Measurements from ENCODE around the gene SLC35B2. TPM values are rescaled to one million over a fixed set of nuclear protein-coding genes. Genes with fewer than 3 reads are reported as not detected.

Gene SLC35B2
- total and polyA plus RNA-seq, 10 of the 15 experiments (the other 5 are each of a cell fraction or from before 2014, with no cell fraction given) = 11.3 to 45.4 (median 33.8) TPM

DNA sequence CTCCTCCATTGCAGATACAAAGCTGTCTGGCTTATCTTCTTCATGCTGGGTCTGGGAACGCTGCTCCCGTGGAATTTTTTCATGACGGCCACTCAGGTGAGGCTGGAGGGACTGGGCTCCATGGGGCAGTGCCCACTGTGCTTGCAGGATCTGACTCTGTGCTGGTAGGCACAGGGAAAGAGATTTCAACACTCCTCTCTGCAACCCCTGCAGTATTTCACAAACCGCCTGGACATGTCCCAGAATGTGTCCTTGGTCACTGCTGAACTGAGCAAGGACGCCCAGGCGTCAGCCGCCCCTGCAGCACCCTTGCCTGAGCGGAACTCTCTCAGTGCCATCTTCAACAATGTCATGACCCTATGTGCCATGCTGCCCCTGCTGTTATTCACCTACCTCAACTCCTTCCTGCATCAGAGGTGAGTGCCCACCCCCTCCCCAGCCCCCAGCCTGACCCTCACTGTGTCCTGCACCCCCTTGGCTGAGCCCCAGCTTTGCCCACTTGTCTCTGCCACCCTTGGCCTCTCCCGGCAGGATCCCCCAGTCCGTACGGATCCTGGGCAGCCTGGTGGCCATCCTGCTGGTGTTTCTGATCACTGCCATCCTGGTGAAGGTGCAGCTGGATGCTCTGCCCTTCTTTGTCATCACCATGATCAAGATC lies 27.8 kb downstream of the SLC35B2 start (continued):
- TF ChIP-seq, protein P1, sequence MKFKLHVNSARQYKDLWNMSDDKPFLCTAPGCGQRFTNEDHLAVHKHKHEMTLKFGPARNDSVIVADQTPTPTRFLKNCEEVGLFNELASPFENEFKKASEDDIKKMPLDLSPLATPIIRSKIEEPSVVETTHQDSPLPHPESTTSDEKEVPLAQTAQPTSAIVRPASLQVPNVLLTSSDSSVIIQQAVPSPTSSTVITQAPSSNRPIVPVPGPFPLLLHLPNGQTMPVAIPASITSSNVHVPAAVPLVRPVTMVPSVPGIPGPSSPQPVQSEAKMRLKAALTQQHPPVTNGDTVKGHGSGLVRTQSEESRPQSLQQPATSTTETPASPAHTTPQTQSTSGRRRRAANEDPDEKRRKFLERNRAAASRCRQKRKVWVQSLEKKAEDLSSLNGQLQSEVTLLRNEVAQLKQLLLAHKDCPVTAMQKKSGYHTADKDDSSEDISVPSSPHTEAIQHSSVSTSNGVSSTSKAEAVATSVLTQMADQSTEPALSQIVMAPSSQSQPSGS (IDR thresholded peaks at IDR 0.05; ENCODE audit: low read length) = no peak
- no peak for TF ChIP-seq GATAD2B (conservative IDR thresholded peaks at IDR 0.05; ENCODE audit: low read depth)
- TF ChIP-seq, protein P2, sequence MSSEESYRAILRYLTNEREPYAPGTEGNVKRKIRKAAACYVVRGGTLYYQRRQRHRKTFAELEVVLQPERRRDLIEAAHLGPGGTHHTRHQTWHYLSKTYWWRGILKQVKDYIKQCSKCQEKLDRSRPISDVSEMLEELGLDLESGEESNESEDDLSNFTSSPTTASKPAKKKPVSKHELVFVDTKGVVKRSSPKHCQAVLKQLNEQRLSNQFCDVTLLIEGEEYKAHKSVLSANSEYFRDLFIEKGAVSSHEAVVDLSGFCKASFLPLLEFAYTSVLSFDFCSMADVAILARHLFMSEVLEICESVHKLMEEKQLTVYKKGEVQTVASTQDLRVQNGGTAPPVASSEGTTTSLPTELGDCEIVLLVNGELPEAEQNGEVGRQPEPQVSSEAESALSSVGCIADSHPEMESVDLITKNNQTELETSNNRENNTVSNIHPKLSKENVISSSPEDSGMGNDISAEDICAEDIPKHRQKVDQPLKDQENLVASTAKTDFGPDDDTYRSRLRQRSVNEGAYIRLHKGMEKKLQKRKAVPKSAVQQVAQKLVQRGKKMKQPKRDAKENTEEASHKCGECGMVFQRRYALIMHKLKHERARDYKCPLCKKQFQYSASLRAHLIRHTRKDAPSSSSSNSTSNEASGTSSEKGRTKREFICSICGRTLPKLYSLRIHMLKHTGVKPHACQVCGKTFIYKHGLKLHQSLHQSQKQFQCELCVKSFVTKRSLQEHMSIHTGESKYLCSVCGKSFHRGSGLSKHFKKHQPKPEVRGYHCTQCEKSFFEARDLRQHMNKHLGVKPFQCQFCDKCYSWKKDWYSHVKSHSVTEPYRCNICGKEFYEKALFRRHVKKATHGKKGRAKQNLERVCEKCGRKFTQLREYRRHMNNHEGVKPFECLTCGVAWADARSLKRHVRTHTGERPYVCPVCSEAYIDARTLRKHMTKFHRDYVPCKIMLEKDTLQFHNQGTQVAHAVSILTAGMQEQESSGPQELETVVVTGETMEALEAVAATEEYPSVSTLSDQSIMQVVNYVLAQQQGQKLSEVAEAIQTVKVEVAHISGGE (CRISPR knock-in tag; IDR thresholded peaks at IDR 0.05) = no peak

DNA sequence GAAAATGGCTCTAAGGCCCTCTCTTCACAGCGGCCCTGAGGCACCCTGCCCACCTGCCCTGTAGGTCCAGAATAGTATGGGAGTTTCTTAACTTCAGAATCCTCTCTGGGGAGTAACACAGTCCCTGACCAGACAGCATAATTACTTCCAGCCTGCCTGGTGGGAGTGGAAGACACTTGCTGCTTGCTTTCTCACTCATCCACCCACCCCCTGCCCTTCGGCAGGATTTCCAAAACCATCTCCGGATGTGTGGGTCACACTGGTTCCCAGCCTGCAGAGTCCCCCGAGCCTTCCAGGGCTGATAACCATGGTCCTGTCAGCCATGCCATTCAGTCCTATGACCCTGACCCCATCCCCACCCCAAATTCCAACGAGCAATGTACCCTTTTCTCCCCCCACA lies 28.5 kb downstream of the SLC35B2 start:
- ChIA-PET POLR2A (no interaction called here), RAD21 (ENCODE audit: unreplicated experiment) (no interaction called here), SMC1A (ENCODE audit: uncharacterized antibody, unreplicated experiment) (no interaction called here), CTCF (interaction anchor here (1.4 to 2.0 kb wide), 2 partner anchors 8 to 33 kb away, joined by 4 to 9 read pairs; no protein-coding TSS in a partner anchor)
- H3K4me3 ChIP-seq = no peak overlapping the region
- H2AFZ ChIP-seq (ENCODE audit: control insufficient read depth, low read depth, low read length) = no peak overlapping the region
- FAIRE-seq (no peak), ATAC-seq (no peak), DNase-seq (ENCODE audit: low read depth, low spot score) (no peak)
- H3K9me3 ChIP-seq (replicated peaks; ENCODE audit: control insufficient read depth, insufficient read depth, low read length) = no peaks in the 10 kb centered on the region
- intact Hi-C loops (cut with micrococcal nuclease; ENCODE audit: unreplicated experiment) (no loop called here), in situ Hi-C loops (cut with MboI) (no loop called here)
- WGBS (ENCODE audit: insufficient coverage, insufficient replicate concordance, low lambda C conversion rate, missing lambda C conversion rate) = 88% methylated on average over 5 of the region's 5 CpGs
- H3K27ac ChIP-seq (ENCODE audit: control insufficient read depth, insufficient read depth) = no peak overlapping the region
- no peaks in the 10 kb centered on the region for H3K27me3 ChIP-seq (replicated peaks in 1 of 2; ENCODE audit: control insufficient read depth in 2 of 2, insufficient read depth in 2 of 2, low read length in 1 of 2)
- H3K4me1 ChIP-seq (ENCODE audit: control insufficient read depth, insufficient read depth, low read length) = peaks cover 13% of the 10 kb centered on the region
- BruUV-seq (replicated peaks) = no TSS peak
- H3K36me3 ChIP-seq (ENCODE audit: control insufficient read depth in 2 of 2, insufficient read depth in 2 of 2, low read length in 1 of 2) = peaks cover 4 to 20% of the 10 kb centered on the region in 2 experiments; a peak in 3 of 4 replicates
- H3K79me2 ChIP-seq (ENCODE audit: control insufficient read depth, insufficient read depth, low read length) = peaks cover 27% of the 10 kb centered on the region
- H4K20me1 ChIP-seq (ENCODE audit: control insufficient read depth, insufficient read depth) = no peaks in the 10 kb centered on the region
- no peak overlapping the region for H3K4me2 ChIP-seq (ENCODE audit: control insufficient read depth, insufficient read depth)
- no peak overlapping the region for H3K9ac ChIP-seq (ENCODE audit: control insufficient read depth, insufficient read depth, low read length)
- TF ChIP-seq MYB (IDR thresholded peaks at IDR 0.05; ENCODE audit: borderline replicate concordance, low read depth, low read length) (no peak), YY1 (IDR thresholded peaks at IDR 0.05; ENCODE audit: low read depth, low read length) (no peak), SMAD1 (IDR thresholded peaks at IDR 0.05; ENCODE audit: low read depth, partially characterized antibody) (no peak), TAF1 (IDR thresholded peaks at IDR 0.05; ENCODE audit: borderline replicate concordance, low read depth, low read length) (no peak), NFYA (IDR thresholded peaks at IDR 0.05; ENCODE audit: borderline replicate concordance, low read depth, low read length) (no peak), ESRRA (IDR thresholded peaks at IDR 0.05; ENCODE audit: low read length) (no peak), EZH2 (IDR thresholded peaks at IDR 0.05; ENCODE audit: borderline replicate concordance, control insufficient read depth, low read depth, low read length) (no peak), ZNF24 (IDR thresholded peaks at IDR 0.05) (no peak), POLR2AphosphoS5 (IDR thresholded peaks at IDR 0.05; ENCODE audit: low read length) (no peak), SRF (IDR thresholded peaks at IDR 0.05; ENCODE audit: low read depth in 2 of 2, low read length in 2 of 2) (no peak), SP1 (IDR thresholded peaks at IDR 0.05; ENCODE audit: low read depth, low read length) (no peak)
- TF ChIP-seq, protein P3, sequence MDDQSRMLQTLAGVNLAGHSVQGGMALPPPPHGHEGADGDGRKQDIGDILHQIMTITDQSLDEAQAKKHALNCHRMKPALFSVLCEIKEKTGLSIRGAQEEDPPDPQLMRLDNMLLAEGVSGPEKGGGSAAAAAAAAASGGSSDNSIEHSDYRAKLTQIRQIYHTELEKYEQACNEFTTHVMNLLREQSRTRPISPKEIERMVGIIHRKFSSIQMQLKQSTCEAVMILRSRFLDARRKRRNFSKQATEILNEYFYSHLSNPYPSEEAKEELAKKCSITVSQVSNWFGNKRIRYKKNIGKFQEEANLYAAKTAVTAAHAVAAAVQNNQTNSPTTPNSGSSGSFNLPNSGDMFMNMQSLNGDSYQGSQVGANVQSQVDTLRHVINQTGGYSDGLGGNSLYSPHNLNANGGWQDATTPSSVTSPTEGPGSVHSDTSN (IDR thresholded peaks at IDR 0.05; ENCODE audit: insufficient replicate concordance, low read depth, low read length) = no peak
- TF ChIP-seq, protein P4, sequence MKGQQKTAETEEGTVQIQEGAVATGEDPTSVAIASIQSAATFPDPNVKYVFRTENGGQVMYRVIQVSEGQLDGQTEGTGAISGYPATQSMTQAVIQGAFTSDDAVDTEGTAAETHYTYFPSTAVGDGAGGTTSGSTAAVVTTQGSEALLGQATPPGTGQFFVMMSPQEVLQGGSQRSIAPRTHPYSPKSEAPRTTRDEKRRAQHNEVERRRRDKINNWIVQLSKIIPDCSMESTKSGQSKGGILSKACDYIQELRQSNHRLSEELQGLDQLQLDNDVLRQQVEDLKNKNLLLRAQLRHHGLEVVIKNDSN (IDR thresholded peaks at IDR 0.05; ENCODE audit: borderline replicate concordance, extremely low read length, insufficient read depth, low read depth, low read length) = no peak

Data from GM12878 (cell line).